Stimulated activated CD8-positive, alpha-beta memory T cell treated with anti-CD3 and anti-CD28 coated beads, Interleukin-15, amount 100 ng/mL, for 24 hours (primary cell): Measurements from ENCODE around the gene MRFAP1.
"Not testable (repeated sequence)": the region's sequence is repeated elsewhere in the genome, so short reads cannot be mapped to it uniquely, and the experiment has no call there.

Source experiments
- DNase-seq: peaks from one replicate; pipeline ENCODE4 v3.0.0-alpha.2; 2020; ENCODE audit warnings: low read depth

MRFAP1 gene

DNA sequence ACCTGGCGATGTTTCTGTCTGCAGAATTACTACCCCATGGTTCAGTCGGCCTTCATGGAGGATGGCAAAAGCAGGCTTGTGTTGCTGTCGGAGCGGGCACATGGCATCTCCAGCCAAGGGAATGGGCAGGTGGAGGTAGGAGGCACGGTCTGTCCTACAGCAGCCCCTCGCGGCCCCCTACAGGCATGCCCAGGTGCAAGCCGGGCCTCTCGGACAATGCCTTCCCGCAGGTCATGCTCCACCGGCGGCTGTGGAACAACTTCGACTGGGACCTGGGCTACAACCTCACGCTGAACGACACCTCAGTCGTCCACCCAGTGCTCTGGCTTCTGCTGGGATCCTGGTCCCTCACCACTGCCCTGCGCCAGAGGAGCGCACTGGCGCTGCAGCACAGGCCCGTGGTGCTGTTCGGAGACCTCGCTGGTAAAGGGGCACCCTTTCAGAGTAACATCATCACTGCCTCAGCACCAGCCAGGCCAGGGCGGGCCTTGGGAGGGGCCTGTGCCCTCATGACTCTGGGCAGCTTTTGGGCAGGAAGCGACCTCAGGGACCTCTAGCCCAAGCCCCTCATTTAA lies 29.5 kb upstream of the MRFAP1 start:
- no peak for DNase-seq

DNA sequence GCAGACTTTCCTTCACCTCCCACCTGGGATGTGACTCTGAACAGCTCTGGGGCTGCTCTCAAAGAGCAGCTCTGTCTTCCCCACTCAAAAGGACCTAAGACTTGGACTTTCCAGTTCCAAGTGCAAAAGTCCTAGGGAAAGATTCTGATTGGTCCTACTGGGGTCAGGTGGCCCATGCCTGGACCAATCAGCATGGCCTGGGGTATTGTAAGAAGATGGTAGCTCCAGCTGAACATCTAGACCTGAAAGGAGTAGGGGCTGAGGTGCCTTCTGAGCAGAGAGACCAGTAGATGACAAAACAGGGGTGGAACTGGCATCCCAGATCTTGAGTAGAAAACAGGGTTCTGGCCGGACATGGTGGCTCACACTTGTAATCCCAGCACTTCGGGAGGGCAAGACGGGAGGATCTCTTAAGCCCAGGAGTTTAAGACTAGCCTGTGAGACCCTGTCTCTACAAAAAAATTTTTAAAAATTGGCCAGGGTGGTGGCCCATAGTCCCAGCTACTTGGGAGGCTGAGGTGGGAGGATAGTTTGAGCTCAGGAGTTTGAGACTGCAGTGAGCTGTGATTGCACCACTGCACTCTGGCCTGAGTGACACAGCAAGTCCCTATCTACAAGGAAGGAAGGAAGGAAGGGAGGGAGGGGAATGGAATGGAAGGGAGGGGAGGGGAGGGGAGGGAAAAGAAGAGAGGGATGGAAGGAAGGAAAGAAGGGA lies 27.4 kb upstream of the MRFAP1 start:
- no peak for DNase-seq

DNA sequence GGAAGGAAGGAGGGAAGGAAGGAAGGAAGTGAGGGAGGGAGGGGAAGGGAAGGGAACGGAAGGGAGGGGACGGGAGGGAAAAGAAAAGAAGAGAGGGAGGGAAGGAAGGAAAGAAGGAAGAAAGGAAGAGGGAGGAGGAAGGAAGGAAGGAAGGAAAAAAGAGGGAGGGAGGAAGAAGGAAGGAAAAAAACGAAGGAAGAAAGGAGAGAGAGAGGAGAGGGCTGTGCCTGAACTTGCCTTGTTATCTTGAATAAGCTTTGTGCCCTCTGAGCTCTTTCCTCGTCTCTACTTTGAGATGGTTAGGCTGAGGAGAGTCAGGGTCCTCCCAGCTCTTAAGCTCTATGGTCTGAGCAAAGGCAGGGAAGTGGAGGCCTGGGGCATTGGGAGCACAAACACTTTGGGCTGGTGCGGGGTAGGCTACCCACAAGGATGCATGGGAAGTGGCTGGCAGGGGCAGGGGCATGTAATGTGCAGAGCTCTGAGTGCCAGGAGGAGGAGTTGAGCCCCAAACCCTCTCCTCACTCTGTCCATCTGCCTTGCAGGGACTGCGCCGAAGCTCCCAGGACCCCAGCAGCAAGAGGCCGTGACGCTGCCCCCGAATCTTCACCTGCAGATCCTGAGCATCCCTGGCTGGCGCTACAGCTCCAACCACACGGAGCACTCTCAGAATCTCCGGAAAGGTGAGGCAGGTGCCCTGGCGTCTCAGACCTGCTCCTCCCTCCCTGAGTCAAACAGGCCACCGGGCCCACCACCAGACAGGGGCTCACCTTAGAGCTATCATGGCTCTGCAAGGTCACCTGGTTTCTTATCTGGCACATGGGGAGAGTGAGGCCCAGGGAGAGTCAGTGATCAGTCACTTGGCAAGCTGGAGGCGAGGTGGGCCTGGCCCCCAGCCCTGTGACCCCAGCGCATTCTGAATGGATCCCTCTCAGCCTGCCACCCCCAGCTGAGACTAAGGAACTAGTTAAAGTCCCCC lies 26.5 kb upstream of the MRFAP1 start:
- no peak for DNase-seq

DNA sequence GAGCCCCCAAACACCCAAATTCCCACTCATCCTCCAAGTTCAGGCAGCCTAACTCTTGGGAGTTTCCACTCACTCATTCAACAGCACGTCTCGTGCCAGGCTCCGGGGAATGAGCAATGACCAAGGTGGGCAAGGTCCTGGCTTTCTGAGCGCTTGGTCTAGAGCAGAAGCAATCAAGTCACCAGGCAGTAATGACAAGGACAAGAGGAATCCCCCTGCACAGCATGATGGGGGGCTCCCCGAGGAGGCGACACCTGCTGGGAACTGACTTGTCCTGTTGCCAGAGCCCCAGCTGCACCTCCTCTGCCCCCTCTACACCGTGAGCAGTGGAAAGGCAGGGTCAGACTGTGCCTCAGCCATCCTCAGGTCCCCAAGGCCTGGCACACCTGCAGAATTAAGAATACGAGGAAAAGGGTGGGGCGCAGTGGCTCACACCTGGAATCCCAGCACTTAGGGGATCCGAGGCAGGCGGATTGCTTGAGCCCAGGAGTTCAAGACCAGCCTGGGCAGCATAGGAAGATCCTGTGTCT lies 25.7 kb upstream of the MRFAP1 start:
- DNase-seq: no peak

DNA sequence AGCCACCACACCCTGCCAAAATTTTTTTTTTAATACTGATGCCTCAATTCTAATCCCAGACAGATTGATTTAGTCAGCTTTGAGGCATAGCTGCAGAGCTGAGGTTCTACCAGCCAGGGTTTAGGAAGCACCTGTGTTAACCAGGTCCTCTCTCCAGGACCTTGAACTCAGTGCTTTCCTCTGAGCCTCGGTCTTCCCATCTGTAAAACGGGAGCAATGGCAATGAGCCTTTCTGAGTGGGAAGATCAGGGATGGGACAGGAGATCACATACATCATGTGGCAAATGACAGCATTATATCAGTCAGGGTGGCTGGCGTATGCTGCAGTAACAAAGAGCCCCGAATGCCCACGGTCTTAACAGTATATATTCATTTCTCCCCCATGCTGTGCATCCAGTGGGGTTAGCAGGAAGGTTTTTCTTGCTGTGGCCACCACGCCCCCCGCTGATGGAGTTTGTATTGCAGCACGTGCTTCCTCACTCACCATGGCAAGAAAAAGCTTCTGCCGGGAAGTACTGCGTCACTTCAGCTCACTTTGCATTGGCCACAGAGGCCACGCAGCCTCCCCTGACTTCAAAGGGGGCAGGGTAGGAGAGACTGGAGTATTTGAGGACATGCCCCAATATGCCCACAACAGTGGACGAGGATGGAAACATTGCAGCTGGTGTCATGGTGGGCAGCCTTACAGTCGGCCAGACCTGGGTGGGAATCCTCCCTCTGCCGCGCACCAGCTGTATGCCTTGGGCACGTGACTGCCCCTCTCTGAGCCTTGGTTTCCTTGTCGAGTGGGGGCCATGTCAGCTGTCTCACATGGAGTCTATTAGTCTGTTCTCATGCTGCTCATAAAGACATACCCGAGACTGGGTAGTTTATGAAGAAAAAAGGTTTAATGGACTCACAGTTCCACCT lies 24.1 kb upstream of the MRFAP1 start:
- DNase-seq: no peak

DNA sequence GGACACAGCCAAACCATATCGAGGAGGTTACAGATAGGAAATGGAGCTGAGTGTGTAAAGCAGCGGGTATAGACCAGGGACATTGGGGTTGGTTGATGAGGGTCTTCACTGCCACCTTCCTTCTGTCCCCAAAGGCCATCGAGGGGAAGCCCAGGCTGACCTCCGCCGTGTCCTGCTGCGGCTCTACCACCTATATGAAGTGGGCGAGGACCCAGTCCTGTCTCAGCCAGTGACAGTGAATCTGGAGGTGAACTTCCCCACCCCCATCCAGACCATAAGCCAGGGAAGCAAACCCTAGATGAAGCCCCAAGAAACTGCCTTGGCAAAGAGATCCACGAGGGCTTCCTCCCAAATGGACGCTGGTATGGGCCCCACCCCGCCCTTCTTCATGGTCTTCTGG lies 23.2 kb upstream of the MRFAP1 start:
- DNase-seq: no peak

DNA sequence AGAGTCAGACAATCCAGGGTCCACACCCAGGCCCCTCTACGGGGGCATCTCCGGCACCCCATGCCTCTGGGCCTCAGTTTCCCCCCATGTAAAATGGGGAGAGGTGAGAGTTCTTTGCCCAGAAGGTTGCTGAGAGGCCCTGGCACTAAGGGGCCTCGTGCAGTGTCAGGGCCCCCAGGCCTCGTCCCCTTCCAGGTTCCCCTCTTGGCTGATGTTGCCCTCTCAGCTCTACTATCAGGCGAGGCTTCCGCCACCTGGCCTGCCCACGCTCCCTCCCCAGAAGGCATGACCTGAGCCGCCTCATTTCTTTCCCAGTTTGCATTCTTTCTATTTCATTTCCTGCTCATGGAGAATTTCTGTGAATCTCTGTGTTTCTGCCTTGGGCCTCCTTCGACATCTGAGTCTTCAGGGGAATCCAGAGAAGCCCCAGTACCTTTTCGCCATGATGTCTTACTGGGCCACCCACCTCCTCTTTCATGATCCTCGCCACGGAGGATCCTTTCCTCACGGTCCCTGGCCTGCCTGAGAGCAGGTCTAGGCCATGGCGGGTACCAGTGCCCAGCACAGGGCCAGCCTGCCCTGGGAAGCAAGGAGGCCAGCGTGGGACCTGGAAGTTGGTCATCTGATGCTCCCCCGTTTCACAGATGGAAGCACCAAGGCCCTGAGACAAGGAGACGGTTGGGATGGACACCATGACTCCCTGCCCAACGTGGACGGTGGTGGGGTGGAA lies 21.9 kb upstream of the MRFAP1 start:
- DNase-seq: no peak

DNA sequence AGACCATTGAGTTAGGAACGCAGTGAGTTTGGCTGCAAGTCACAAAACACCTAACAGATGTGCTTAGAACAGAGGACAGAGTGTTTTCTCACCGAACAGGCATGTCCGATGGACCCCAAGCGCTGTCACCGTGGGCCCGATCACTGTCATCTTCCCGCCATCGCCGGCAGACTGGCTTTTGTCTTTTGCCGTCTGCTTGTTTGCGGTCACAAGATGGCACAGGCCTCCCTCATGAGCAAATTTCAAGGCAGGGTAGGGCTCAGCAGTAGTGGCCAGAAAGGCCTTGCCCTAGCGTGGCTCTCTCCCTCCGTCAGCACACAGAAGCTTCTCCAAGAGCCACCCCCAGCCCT lies 21.4 kb upstream of the MRFAP1 start:
- DNase-seq: no peak

DNA sequence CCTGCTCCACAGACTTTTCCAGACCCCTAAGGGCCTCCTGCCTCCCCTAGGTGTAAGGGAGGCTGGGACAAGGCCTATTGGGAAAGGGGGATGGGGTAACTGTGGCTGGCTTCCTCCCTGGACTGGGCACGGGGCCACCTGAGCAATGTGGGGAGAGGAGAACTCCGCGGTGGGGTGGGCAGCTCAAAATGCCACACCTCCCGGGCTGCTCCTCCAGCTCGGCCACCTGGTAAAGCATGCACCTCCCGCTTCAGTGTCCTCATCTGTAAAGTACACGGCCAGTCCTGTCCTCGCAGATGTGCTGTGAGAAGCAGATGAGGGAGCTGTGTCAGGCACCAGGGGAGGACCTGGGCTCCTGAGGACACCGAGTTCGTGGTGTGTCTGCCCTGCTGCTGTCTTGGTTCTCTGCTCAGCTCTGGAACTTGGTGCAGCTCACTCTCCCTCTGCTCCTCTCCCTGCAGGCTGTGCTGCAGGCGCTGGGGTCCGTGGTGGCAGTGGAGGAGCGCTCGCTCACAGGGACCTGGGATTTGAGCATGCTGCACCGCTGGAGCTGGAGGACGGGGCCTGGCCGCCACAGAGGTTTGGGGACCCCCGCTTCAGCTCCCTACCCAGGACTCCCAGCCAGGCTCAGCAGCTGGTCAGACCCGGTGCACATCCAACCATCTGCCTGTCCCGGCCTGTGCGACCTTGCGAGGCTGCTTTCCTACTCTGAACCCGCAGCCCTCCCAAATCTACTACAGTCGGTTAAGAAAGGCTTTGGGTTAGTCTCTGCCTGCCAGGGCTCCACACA lies 20.8 kb upstream of the MRFAP1 start:
- DNase-seq: no peak

DNA sequence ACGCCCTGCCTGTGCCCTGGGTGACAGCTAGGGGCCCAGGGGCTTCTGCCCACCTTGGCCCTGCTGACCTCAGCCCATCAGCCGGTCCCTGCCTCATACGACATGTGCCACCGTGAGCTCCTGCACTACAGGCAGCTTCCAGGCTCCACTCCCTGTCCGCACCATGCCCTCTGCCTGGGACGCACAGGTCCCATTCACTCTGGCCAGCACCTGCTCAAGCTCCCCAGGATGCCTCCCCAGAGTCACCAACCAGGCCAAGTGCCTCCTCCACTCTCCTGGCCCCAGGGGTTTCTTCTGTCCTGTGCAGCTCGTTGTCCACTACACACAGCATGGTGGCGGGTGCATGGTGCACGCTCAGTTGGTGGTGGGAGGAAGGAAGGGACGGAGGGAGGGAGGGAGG lies 20.2 kb upstream of the MRFAP1 start:
- no peak for DNase-seq

DNA sequence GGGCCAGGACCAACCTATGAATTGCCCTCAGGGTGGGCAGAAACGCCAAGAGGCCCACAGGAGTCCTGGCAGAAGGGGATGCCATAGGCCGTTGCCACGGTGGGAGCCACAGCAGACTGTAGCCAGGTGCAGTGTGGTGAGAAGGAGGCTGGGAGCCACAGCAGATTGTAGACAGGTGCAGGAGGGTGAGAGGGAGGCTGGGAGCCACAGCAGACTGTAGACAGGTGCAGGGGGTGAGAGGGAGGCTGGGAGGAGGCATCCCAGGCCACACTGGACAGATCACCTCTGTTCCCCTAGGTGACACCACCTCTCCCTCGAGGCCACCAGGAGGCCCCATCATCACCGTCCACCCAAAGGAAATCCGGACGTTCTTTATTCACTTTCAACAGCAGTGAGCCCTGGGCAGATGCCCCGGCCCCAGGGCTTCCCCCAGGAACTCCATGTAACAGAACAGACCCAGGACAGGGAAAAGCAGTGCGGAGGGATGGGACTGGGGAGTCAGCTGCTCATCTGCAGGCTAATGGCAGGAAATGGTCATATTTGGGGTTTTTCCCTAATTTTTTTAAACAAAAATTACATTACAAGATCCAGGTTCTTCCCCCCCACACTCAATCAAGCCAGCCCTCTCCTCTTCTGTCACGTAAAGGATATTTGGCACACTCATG lies 19.5 kb upstream of the MRFAP1 start:
- DNase-seq: no peak

DNA sequence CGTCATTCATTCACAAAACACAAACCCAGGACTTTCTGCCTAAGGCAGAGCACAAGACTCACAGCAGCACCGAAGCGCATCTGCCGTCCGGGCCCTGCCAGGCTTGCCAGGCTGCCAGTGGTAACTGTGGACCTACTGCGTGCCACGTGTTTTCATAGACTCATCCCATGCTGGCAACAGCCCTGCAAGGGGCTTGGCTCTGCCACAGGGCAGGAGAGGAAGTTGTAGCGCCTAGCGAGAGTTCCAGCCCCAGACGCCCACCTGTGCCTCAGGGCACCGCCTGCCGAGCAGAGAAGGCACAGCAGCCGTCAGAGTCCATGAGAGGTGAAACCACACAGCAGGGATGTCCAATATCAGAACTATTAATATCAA lies 18.9 kb upstream of the MRFAP1 start:
- no peak for DNase-seq

DNA sequence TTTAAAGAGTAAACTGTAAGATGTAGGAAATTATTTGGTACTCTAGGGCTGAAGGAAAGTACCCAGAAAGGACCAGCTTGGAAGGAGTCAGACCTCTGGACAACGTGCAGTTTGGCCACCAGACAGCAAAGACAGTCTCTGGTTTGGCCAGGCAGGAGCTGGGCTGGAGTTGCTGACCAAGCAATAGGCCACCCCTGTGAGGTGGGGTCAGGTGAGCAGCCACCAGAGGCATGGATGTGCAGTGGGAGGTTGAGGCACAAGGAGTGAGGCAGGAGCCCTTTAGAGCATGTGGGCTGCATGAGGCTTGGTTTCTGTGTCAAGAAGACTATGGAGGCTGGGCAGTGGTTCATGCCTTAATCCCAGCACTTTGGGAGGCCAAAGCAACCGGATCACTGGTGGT lies 17.7 kb upstream of the MRFAP1 start:
- no peak for DNase-seq

DNA sequence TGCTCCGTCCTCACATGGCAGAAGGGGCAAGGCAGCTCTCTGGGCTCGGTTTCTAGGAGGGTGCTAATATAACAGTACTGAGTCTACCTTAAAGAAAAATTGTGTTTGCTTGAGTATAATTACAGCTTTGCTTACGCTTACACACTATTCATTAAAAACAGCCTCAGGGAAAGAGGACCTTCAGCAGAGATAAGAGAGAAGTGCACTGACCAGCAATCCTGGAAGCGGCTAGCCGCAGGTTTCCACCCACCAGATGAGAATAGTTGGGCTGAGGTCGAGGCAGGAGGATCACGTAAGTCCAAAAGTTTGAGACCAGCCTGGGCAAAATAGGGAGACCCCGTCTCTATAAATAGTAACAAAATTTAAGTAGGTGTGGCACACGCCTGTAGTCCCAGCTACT lies 15.2 kb upstream of the MRFAP1 start:
- DNase-seq: no peak

DNA sequence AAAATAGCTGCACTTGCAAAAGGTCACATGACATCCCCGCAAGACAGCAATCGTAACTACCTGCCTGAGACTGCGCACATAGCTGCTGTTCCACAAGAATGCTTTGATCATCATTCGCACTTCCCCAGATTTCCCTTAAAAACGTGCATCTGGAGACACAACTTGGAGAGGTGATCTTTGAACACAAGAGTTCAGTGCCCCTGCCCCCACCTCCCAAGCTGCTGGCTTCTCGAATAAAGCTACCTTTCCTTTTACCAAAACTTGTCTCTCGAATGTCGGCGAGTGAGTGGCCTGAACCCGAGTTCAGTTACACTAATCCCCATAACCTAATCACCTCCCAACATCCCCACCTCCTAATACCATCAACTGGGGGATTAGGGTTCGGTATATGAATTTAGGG lies 14.4 kb upstream of the MRFAP1 start:
- no peak for DNase-seq

DNA sequence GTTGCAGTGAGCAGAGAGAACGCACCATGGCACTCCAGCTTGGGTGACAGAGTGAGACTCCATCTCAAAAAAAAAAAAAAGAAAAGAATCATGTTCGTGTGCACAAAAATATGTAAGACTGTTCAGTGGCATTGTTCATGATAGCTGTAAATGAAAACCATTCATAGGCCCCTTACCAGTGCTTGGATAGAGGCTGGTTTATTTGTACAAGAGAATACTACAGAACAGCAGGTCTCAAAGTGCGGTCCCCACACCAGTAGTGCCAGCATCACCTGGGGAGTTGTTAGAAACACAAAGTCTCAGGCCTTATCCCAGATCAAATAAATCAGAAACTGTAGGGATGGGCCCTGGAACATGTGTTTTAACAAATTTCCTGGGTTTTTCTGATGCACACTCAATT lies 12.7 kb upstream of the MRFAP1 start:
- DNase-seq: no peak

DNA sequence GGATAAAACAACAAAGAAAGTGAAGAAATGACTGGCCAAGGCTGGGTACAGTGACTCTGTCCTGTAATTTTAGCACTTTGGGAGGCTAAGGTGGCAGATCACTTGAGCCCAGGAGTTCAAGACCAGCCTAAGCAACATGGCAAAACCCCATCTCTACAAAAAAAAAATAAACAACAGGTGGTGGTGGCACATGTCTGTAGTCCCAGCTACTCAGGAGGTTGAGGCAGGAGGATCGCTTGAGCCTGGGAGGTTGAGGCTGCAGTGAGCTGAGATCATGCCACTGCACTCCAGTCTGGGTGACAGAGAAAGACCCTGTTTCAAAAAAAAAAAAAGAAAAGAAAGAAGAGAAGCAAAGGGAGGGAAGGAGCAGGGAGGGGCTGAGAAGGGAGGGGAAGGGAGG lies 12.0 kb upstream of the MRFAP1 start:
- not testable (repeated sequence) for DNase-seq

DNA sequence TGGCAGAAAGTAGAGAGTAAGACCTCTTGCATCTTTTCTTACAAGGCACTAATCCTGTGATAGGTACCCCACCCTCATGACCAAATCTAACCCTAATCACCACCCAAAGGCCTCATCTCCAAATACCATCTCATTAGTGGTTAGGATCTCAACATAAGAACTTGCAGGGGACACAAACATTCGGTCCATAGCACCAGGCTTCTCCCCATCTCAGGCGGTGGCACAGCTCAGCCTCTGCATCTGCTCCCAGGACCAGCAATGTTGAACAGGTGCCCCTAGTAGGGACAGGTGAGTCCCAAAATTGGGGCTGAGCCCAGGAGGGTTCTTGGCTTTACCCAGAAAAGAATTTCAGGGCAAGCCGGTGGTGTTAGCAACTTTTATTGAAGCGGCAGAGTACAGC lies 8.4 kb upstream of the MRFAP1 start:
- DNase-seq: no peak

DNA sequence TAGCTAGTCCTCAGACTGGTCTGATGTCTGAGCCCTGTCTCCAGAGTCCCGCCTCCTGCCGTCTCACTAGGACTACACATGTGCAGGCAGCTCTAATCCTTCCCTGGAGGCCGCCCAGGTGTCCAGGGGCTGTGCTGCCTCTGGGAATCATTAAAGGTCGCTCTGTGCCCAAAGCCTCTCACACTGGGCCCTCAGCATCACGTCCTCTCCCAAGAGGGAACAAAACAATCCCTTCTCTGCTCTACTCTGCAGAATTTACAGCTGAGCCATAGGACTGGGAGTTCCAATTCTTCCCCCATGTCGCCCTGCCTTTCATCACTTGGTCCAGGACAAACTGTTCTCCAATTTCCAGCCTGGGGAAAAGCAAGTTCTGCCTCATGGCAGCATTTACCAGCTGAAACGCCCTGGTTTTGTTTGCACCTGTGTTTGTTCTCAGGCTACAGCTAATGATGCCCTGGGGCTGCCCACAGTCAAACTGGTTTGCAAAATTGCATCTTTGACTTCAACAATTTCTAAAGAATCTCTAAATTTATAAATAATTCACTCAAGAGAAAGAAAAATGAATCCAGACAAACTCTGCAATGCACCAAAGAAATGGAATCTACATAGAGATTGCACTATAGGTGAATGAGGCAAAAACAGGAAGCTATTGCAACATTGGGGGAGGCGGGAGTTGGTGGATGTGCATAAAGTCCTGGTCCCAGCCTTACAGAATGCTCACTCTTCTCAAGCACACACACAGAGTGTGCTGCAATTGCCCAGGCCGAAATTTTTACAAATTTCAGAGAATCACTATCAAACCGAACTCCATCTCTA lies 7.2 kb upstream of the MRFAP1 start:
- no peak for DNase-seq
